NCI-H2196 (cell line): ENCODE data around the gene MFNG.

ENCODE experiments used
- DNase-seq: peaks from one replicate; lab custom pipeline; 2025; ENCODE audit not compliant: unreplicated experiment; lab: John Stamatoyannopoulos, UW

The MFNG gene

GRCh38 chr22:37497062-37497599 is 10.9 kb upstream of the MFNG start:
- DNase-seq, result no peak

- no peak for DNase-seq
These were observed 10.5 kb upstream of the MFNG start for GRCh38 chr22:37496651-37497050.

GRCh38 chr22:37493979-37494378 is 7.8 kb upstream of the MFNG start:
- DNase-seq, result no peak

- DNase-seq, result no peak
These were observed 6.5 kb upstream of the MFNG start for GRCh38 chr22:37492428-37493344.

- no peak for DNase-seq
These were observed 5.6 kb upstream of the MFNG start for GRCh38 chr22:37491559-37492427.

GRCh38 chr22:37491106-37491505 is 4.9 kb upstream of the MFNG start:
- no peak for DNase-seq

- no peak for DNase-seq
These were observed 3.8 kb upstream of the MFNG start for GRCh38 chr22:37489983-37490382.

- no peak for DNase-seq
These were observed 2.4 kb upstream of the MFNG start for GRCh38 chr22:37488337-37489135.

GRCh38 chr22:37487571-37487970 is 1.4 kb upstream of the MFNG start:
- no peak for DNase-seq

- DNase-seq, result no peak
These were observed 945 bp upstream of the MFNG start for GRCh38 chr22:37487129-37487528.

GRCh38 chr22:37485395-37486223 is 575 bp downstream of the MFNG start:
- DNase-seq, result no peak

GRCh38 chr22:37484480-37485394 is 1.4 kb downstream of the MFNG start:
- no peak for DNase-seq

- DNase-seq, result no peak
These were observed 3.1 kb downstream of the MFNG start for GRCh38 chr22:37483050-37483449.

GRCh38 chr22:37482244-37482643 is 3.9 kb downstream of the MFNG start:
- DNase-seq, result no peak

GRCh38 chr22:37481347-37481907 is 4.8 kb downstream of the MFNG start:
- no peak for DNase-seq

- no peak for DNase-seq
These were observed 5.5 kb downstream of the MFNG start for GRCh38 chr22:37480387-37481346.

- DNase-seq, result no peak
These were observed 7.0 kb downstream of the MFNG start for GRCh38 chr22:37479196-37479595.
